ENCODE data around the gene ALG14. TPM values are rescaled to one million over a fixed set of nuclear protein-coding genes. Genes with fewer than 3 reads are reported as not detected.

ALG14 gene
- total RNA-seq, 1 donor from 2014 or later: 0.49 TPM

DNA sequence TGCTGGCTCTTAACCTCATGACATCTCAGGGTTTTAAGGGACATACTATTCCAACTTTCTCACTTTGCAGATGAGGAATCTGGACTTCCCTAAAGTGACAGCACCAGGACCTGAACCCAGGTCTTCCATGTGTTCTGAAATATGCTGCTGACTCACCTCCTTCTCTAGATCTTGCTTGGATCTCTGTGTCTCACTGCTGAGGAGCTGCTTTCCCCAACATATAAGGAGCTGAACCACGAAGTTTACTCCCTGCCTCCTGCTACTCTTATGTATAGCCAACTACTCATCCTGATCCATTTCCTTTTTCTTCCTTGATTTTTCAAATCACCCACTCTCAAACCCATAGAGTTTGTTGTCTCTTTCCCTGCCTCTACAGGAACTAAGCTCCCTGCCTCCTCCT, 38.2 kb downstream of the ALG14 start:
- Histone ChIP-seq H3K36me3 (no peaks in the 10 kb centered on the region), H4K20me1 (ENCODE audit: low read depth) (no peaks in the 10 kb centered on the region), H3K9ac (no peak overlapping the region), H3K27me3 (no peaks in the 10 kb centered on the region), H3K79me2 (ENCODE audit: low read depth) (no peaks in the 10 kb centered on the region), H2AFZ (replicated peaks) (no peak overlapping the region), H3K27ac (no peak overlapping the region), H3K4me3 (no peak overlapping the region), H3K4me2 (no peak overlapping the region), H3F3A (ENCODE audit: low read depth) (no peaks in the 10 kb centered on the region), H3K9me3 (ENCODE audit: low read depth) (no peaks in the 10 kb centered on the region), H3K4me1 (no peaks in the 10 kb centered on the region)
- TF ChIP-seq EZH2 (IDR thresholded peaks at IDR 0.05) (no peak), CTCF (IDR thresholded peaks at IDR 0.05) (no peak), EZH2phosphoT487 (IDR thresholded peaks at IDR 0.05) (no peak)
- H3K4me3 Mint-ChIP-seq: no peak overlapping the region
- DNase-seq (ENCODE audit: low spot score): no peak
- H3K36me3 Mint-ChIP-seq: no peaks in the 10 kb centered on the region
- no peaks in the 10 kb centered on the region for H3K4me1 Mint-ChIP-seq
- no peak overlapping the region for H3K27ac Mint-ChIP-seq
- H3K9me3 Mint-ChIP-seq: no peaks in the 10 kb centered on the region
- peaks cover 2% of the 10 kb centered on the region for H3K27me3 Mint-ChIP-seq (ENCODE audit: insufficient read depth, low read depth)

DNA sequence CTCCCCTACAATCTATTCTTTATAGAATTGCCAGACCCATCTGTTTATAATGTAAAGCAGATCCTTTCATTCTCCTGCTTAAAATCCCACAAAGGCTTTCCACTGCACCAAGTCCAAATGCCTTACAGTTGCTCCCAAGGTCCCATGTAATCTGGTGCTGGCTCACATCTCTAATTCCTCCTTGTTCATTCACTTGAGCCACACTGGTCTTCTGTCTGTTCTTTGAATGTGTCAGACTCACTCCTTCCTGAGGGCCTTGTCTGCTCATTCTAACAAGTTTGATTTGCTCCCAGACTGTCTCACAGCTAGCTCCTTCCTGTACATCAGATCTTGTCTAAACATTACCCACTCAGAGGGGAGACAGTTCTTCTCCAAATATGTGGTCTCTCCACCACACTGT, 38.9 kb downstream of the ALG14 start:
- Mint-ChIP-seq H3K27ac (no peak overlapping the region), H3K4me1 (no peaks in the 10 kb centered on the region), H3K9me3 (peaks cover 3% of the 10 kb centered on the region), H3K36me3 (peaks cover 3% of the 10 kb centered on the region), H3K4me3 (no peak overlapping the region), H3K27me3 (ENCODE audit: insufficient read depth, low read depth) (peaks cover 2% of the 10 kb centered on the region)
- TF ChIP-seq EZH2 (IDR thresholded peaks at IDR 0.05) (no peak), EZH2phosphoT487 (IDR thresholded peaks at IDR 0.05) (no peak), CTCF (IDR thresholded peaks at IDR 0.05) (no peak)
- no peaks in the 10 kb centered on the region for H3K36me3 ChIP-seq
- no peaks in the 10 kb centered on the region for H3K79me2 ChIP-seq (ENCODE audit: low read depth)
- H3K4me1 ChIP-seq: no peaks in the 10 kb centered on the region
- H2AFZ ChIP-seq (replicated peaks): no peak overlapping the region
- H3K4me3 ChIP-seq: no peak overlapping the region
- no peaks in the 10 kb centered on the region for H3K27me3 ChIP-seq
- H3K4me2 ChIP-seq: no peak overlapping the region
- no peaks in the 10 kb centered on the region for H3K9me3 ChIP-seq (ENCODE audit: low read depth)
- H3F3A ChIP-seq (ENCODE audit: low read depth): no peaks in the 10 kb centered on the region
- H3K9ac ChIP-seq: no peak overlapping the region
- DNase-seq (ENCODE audit: low spot score): no peak
- no peaks in the 10 kb centered on the region for H4K20me1 ChIP-seq (ENCODE audit: low read depth)
- H3K27ac ChIP-seq: no peak overlapping the region

DNA sequence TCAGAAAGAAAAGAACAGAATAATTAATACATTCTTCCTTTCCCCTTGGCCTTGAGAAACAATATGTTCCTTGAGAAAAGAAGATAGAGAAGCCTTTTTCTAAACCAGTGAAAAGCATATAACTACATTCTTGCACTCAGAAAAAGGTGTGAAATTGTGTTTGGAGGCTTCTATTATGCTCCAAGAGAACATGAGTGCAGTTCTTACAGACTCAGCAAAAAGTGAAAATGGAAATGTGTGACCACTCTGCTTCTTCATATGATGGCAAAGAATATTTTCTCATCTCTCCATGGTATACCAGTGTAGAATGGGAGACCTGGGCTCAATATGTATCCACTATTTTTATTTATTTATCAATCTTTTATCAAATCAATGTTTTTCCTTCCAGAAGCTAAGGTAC, 43.2 kb downstream of the ALG14 start:
- Histone ChIP-seq H3K4me3 (no peak overlapping the region), H3F3A (ENCODE audit: low read depth) (no peaks in the 10 kb centered on the region), H2AFZ (replicated peaks) (no peak overlapping the region), H3K4me2 (no peak overlapping the region), H3K36me3 (no peaks in the 10 kb centered on the region), H3K9ac (no peak overlapping the region), H3K27ac (no peak overlapping the region), H4K20me1 (ENCODE audit: low read depth) (no peaks in the 10 kb centered on the region), H3K79me2 (ENCODE audit: low read depth) (no peaks in the 10 kb centered on the region), H3K4me1 (no peaks in the 10 kb centered on the region), H3K27me3 (no peaks in the 10 kb centered on the region), H3K9me3 (ENCODE audit: low read depth) (no peaks in the 10 kb centered on the region)
- H3K27me3 Mint-ChIP-seq (ENCODE audit: insufficient read depth, low read depth): no peaks in the 10 kb centered on the region
- H3K4me3 Mint-ChIP-seq: no peak overlapping the region
- H3K4me1 Mint-ChIP-seq: no peaks in the 10 kb centered on the region
- H3K9me3 Mint-ChIP-seq: peaks cover 14% of the 10 kb centered on the region
- H3K36me3 Mint-ChIP-seq: peaks cover 14% of the 10 kb centered on the region
- no peak overlapping the region for H3K27ac Mint-ChIP-seq
- no peak for DNase-seq (ENCODE audit: low spot score)
- no peak for TF ChIP-seq EZH2 (IDR thresholded peaks at IDR 0.05)
- TF ChIP-seq EZH2phosphoT487 (IDR thresholded peaks at IDR 0.05): no peak
- no peak for TF ChIP-seq CTCF (IDR thresholded peaks at IDR 0.05)

All from neural progenitor cell (in vitro differentiated cells).